HEK293T (cell line): ENCODE results near the gene ADAMTS4.

ENCODE experiments used
- FOXA1 ChIP-seq: fragments of 450-650 bp; IDR thresholded peaks from 2 replicates; pipeline ENCODE4 v1.6.1; 2016; ENCODE audit warnings: mild to moderate bottlenecking
- TARDBP ChIP-seq: fragments of 450-650 bp; IDR thresholded peaks from 2 replicates; pipeline ENCODE4 v1.6.1; 2016
- ZNF384 ChIP-seq: fragments of 450-650 bp; IDR thresholded peaks from 2 replicates; pipeline ENCODE4 v1.6.1; 2016

DNA sequence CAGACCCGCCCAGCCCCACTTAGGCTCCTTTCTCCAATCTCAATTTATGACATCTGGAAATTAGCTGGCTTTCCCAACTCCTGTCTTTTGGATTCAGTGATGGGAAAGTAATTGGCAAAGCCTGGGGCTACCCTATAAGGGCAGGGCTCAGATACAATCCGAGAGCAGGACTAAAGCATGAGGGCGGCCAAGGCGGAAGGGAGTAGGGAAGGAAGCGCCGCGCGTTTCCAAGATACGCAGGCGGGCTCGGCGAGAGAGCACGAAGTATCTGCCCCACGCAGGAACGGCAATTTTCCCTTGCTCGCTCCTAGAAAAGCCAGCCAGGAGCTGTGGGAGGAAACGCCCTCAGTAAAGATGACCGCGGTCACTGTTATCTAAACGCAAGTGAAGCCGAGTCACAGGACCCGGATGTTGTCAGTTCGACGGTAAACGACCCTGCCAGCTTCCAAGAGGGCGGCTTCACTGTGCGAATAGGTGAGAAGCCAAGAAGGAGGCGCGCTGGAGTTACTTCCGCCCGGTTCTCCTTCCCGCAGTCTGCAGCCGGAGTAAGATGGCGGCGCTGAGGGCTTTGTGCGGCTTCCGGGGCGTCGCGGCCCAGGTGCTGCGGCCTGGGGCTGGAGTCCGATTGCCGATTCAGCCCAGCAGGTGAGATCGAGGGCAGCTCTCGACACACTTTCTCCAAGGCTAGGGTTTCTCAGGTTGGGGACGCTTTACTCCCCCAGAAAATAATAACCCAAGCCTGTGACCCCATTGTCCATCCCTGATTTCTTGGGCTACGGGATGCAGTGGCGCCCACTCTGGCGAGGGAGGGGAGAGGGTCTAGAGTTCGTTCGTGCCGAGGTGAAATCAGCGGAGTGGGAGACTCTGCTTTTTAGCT lies 3.2 kb upstream of the ADAMTS4 start, which contains the start of gene NDUFS2:
- TF ChIP-seq TARDBP (no peak), FOXA1 (no peak), ZNF384 (no peak)
